ENCODE results near the gene MRI1. TPM values are rescaled to one million over a fixed set of nuclear protein-coding genes. Genes with fewer than 3 reads are reported as not detected.

The MRI1 gene
- total RNA-seq, 1 donor from 2014 or later: 28.7 TPM

DNA sequence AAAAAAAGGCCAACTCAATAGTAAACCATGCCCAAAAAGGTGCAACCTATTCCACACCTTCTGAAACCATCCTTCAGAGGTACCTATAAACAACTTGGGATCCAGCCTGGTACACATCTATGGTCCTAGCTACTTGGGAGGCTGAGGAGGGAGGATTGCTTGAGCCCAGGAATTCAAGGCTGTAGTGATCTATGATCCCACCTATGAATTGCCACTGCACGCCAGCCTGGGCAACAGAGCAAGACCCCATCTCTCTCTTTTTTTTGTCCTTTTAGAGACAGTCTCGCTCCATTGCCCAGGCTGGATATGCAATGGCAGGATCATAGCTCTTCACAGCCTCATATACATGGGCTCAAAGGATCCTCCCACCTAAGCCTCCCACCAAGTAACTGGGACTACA lies 57.0 kb downstream of the MRI1 start:
- TF ChIP-seq, protein P1, sequence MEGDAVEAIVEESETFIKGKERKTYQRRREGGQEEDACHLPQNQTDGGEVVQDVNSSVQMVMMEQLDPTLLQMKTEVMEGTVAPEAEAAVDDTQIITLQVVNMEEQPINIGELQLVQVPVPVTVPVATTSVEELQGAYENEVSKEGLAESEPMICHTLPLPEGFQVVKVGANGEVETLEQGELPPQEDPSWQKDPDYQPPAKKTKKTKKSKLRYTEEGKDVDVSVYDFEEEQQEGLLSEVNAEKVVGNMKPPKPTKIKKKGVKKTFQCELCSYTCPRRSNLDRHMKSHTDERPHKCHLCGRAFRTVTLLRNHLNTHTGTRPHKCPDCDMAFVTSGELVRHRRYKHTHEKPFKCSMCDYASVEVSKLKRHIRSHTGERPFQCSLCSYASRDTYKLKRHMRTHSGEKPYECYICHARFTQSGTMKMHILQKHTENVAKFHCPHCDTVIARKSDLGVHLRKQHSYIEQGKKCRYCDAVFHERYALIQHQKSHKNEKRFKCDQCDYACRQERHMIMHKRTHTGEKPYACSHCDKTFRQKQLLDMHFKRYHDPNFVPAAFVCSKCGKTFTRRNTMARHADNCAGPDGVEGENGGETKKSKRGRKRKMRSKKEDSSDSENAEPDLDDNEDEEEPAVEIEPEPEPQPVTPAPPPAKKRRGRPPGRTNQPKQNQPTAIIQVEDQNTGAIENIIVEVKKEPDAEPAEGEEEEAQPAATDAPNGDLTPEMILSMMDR (IDR thresholded peaks at IDR 0.05; ENCODE audit: unreplicated experiment): no peak
- H3K4me3 Mint-ChIP-seq: no peak overlapping the region
- peaks cover 5% of the 10 kb centered on the region for H3K4me1 Mint-ChIP-seq
- H3K27me3 Mint-ChIP-seq (ENCODE audit: low read depth): no peaks in the 10 kb centered on the region
- peaks cover 25% of the 10 kb centered on the region for H3K36me3 Mint-ChIP-seq
- no peak for DNase-seq (ENCODE audit: low spot score in 2 of 2, unreplicated experiment in 2 of 2)
- no peak overlapping the region for H3K27ac Mint-ChIP-seq
- H3K9me3 Mint-ChIP-seq: no peaks in the 10 kb centered on the region

GRCh38 chr19:13823256-13823655 lies 58.9 kb downstream of the MRI1 start:
- Mint-ChIP-seq H3K27ac (no peak overlapping the region), H3K4me1 (peaks cover 1% of the 10 kb centered on the region), H3K36me3 (peaks cover 29% of the 10 kb centered on the region), H3K27me3 (ENCODE audit: low read depth) (no peaks in the 10 kb centered on the region), H3K4me3 (no peak overlapping the region), H3K9me3 (no peaks in the 10 kb centered on the region)
- DNase-seq (ENCODE audit: low spot score in 2 of 2, unreplicated experiment in 2 of 2): no peak
- TF ChIP-seq, protein P1 (IDR thresholded peaks at IDR 0.05; ENCODE audit: unreplicated experiment): no peak

Other genes with a start within 250 kb of the MRI1 start
- 68.9 to 79.1 TPM (median 74.9 TPM) in 3 replicates for gene C19orf53, start 9.9 kb downstream of the MRI1 start, total RNA-seq
- 21.5 to 23.6 TPM (median 22.7 TPM) in 3 replicates for gene ZSWIM4, start 30.9 kb downstream of the MRI1 start, total RNA-seq
- 4.9 to 8.6 TPM (median 8.2 TPM) in 3 replicates for gene NANOS3, start 112.6 kb downstream of the MRI1 start, total RNA-seq
- 6.3 to 7.2 TPM (median 7.0 TPM) in 3 replicates for gene BRME1, start 141.6 kb downstream of the MRI1 start, total RNA-seq
- 59.2 to 66.0 TPM (median 62.8 TPM) in 3 replicates for gene CC2D1A, start 141.7 kb downstream of the MRI1 start, total RNA-seq
- gene PODNL1, start 173.9 kb downstream of the MRI1 start, total RNA-seq: 0.20 to 1.0 TPM (median 0.75 TPM) in 3 replicates
- 54.4 to 56.6 TPM (median 55.7 TPM) in 3 replicates for gene DCAF15, start 188.0 kb downstream of the MRI1 start, total RNA-seq
- gene RFX1, start 241.8 kb downstream of the MRI1 start, total RNA-seq: 20.6 to 21.6 TPM (median 21.2 TPM) in 3 replicates